ENCODE measurements around the gene GPR132.

GRCh38 chr14:105012171-105012985 is 52.9 kb downstream of the GPR132 start:
- TF ChIP-seq CTCF (optimal IDR thresholded peaks at IDR 0.05 in 1 of 3, IDR thresholded peaks at IDR 0.05 in 1 of 3, conservative IDR thresholded peaks at IDR 0.05 in 1 of 3; ENCODE audit: extremely low read depth in 1 of 3, insufficient read depth in 2 of 3, low read length in 3 of 3) = peak; percentile 65 to 83 (median 72)
- TF ChIP-seq EZH2 (IDR thresholded peaks at IDR 0.05; ENCODE audit: low read length) = no peak
